Loucy (cell line): ENCODE measurements around the gene NBL1.

Experiments used
- CTCF ChIP-seq: fragments of 200-600 bp; sonication (generic); conservative IDR thresholded peaks from 2 replicates; pipeline ENCODE4 v1.5.1; 2014; ENCODE audit warnings: mild to moderate bottlenecking, antibody characterized with exemption, low read length
- EZH2phosphoT487 ChIP-seq: fragments of 200-600 bp; IDR thresholded peaks from 2 replicates; pipeline ENCODE4 v1.6.1; 2018; ENCODE audit warnings: antibody characterized with exemption, mild to moderate bottlenecking, moderate library complexity, borderline replicate concordance

GRCh38 chr1:19632211-19632610 is 11.9 kb upstream of the NBL1 start:
- TF ChIP-seq CTCF (no peak), EZH2phosphoT487 (no peak)
